HepG2 (cell line): ENCODE measurements around the gene PBX1. TPM values are rescaled to one million over a fixed set of nuclear protein-coding genes. Genes with fewer than 3 reads are reported as not detected.

ENCODE experiments used
- GZF1 ChIP-seq: sonication (generic); formaldehyde crosslinking; IDR thresholded peaks from 2 replicates; pipeline ENCODE4 v1.5.1; 2020; ENCODE audit warnings: mild to moderate bottlenecking, missing genetic modification reagents
- JUND ChIP-seq: sonication (generic); formaldehyde crosslinking; IDR thresholded peaks from 2 replicates; pipeline ENCODE4 v1.8.0; 2022; ENCODE audit warnings: mild to moderate bottlenecking, missing genetic modification reagents
- RBM22 ChIP-seq: fragments of 200-400 bp; formaldehyde crosslinking; optimal IDR thresholded peaks from 2 replicates; pipeline ENCODE3; 2017; ENCODE audit warnings: mild to moderate bottlenecking, low read length, moderate library complexity
- ZNF629 ChIP-seq: sonication (generic); formaldehyde crosslinking; conservative IDR thresholded peaks from 2 replicates; pipeline ENCODE4 v1.5.0; 2020; ENCODE audit warnings: missing genetic modification reagents
- polyA plus RNA-seq, 8 experiments: library from polyadenylated mRNA; depleted of rRNA in 3 of 8; stranded (reverse) in 7 of 8; unstranded in 1 of 8; fragments of >200 nt; fragmentation: Illumina TruSeq in 4 of 8; extraction: Trizol in 4 of 8; gene quantifications; 2 replicates each; pipeline versions ENCODE4 v1.2.1 to v1.2.3, GENCODE V29; 2011 to 2016; ENCODE audit warnings: low read depth in 4 of 8, missing spikeins in 1 of 8, mixed read lengths in 1 of 8; ENCODE audit not compliant: insufficient read depth in 1 of 8
- total RNA-seq, 5 experiments: library from RNA; depleted of rRNA; stranded (reverse); fragments of >200 nt; fragmentation: Illumina TruSeq; extraction: Trizol; gene quantifications; 2 replicates each; pipeline ENCODE4 v1.2.3, GENCODE V29; 2016; ENCODE audit warnings: low read depth in 1 of 5
- TF ChIP-seq, protein P1 (sequence below): sonication (generic); formaldehyde crosslinking; IDR thresholded peaks from 2 replicates; pipeline ENCODE4 v1.4.0; 2020; ENCODE audit warnings: missing genetic modification reagents, borderline replicate concordance
- TF ChIP-seq, protein P2 (sequence below): sonication (generic); formaldehyde crosslinking; IDR thresholded peaks from 2 replicates; pipeline ENCODE4 v1.5.0; 2020; ENCODE audit warnings: mild to moderate bottlenecking, low read depth, missing genetic modification reagents, borderline replicate concordance
- TF ChIP-seq, protein P3 (sequence below): IDR thresholded peaks from 2 replicates; pipeline ENCODE4 v1.6.1; 2012; ENCODE audit warnings: low read length, improper control_type of control experiment

PBX1 gene
- total and polyA plus RNA-seq, 2 of the 13 experiments (the other 11 are each of a cell fraction or from before 2014, with no cell fraction given): 0.24 TPM; not detected in 1

DNA sequence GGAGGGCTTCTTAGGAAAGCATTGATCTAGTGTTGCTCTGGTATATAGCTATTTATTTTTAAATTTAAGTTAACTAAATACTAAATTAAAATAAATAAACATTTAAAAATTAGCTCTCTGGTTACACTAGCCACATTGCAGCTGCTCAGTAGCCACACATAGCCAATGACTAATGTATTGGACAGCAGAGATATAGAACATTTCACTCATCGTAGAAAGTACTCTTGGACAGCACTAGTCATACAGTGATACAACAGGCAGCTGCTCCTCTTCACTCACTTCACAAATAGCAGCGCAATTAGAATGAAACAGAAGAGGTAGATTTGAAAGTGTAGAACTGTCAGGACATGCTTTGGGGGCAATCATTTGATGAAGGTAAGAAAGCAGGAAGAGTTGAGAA is 245.4 kb downstream of the PBX1 start (continued):
- TF ChIP-seq, protein P1, sequence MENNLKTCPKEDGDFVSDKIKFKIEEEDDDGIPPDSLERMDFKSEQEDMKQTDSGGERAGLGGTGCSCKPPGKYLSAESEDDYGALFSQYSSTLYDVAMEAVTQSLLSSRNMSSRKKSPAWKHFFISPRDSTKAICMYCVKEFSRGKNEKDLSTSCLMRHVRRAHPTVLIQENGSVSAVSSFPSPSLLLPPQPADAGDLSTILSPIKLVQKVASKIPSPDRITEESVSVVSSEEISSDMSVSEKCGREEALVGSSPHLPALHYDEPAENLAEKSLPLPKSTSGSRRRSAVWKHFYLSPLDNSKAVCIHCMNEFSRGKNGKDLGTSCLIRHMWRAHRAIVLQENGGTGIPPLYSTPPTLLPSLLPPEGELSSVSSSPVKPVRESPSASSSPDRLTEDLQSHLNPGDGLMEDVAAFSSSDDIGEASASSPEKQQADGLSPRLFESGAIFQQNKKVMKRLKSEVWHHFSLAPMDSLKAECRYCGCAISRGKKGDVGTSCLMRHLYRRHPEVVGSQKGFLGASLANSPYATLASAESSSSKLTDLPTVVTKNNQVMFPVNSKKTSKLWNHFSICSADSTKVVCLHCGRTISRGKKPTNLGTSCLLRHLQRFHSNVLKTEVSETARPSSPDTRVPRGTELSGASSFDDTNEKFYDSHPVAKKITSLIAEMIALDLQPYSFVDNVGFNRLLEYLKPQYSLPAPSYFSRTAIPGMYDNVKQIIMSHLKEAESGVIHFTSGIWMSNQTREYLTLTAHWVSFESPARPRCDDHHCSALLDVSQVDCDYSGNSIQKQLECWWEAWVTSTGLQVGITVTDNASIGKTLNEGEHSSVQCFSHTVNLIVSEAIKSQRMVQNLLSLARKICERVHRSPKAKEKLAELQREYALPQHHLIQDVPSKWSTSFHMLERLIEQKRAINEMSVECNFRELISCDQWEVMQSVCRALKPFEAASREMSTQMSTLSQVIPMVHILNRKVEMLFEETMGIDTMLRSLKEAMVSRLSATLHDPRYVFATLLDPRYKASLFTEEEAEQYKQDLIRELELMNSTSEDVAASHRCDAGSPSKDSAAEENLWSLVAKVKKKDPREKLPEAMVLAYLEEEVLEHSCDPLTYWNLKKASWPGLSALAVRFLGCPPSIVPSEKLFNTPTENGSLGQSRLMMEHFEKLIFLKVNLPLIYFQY (CRISPR knock-in tag): no peak
- TF ChIP-seq RBM22 (no peak), JUND (CRISPR knock-in tag) (no peak), ZNF629 (no peak), GZF1 (CRISPR knock-in tag) (no peak)
- TF ChIP-seq, protein P2, sequence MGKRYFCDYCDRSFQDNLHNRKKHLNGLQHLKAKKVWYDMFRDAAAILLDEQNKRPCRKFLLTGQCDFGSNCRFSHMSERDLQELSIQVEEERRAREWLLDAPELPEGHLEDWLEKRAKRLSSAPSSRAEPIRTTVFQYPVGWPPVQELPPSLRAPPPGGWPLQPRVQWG: no peak
- TF ChIP-seq, protein P3, sequence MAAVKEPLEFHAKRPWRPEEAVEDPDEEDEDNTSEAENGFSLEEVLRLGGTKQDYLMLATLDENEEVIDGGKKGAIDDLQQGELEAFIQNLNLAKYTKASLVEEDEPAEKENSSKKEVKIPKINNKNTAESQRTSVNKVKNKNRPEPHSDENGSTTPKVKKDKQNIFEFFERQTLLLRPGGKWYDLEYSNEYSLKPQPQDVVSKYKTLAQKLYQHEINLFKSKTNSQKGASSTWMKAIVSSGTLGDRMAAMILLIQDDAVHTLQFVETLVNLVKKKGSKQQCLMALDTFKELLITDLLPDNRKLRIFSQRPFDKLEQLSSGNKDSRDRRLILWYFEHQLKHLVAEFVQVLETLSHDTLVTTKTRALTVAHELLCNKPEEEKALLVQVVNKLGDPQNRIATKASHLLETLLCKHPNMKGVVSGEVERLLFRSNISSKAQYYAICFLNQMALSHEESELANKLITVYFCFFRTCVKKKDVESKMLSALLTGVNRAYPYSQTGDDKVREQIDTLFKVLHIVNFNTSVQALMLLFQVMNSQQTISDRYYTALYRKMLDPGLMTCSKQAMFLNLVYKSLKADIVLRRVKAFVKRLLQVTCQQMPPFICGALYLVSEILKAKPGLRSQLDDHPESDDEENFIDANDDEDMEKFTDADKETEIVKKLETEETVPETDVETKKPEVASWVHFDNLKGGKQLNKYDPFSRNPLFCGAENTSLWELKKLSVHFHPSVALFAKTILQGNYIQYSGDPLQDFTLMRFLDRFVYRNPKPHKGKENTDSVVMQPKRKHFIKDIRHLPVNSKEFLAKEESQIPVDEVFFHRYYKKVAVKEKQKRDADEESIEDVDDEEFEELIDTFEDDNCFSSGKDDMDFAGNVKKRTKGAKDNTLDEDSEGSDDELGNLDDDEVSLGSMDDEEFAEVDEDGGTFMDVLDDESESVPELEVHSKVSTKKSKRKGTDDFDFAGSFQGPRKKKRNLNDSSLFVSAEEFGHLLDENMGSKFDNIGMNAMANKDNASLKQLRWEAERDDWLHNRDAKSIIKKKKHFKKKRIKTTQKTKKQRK: no peak
